Ovary (tissue), 9 donors: ENCODE data around the gene KYNU. TPM values are rescaled to one million over a fixed set of nuclear protein-coding genes. Genes with fewer than 3 reads are reported as not detected.

ENCODE experiments used
- DNase-seq, 5 donors: peaks; one replicate each; pipeline ENCODE4 v3.0.0-alpha.2; 2019 to 2020
- H3K27ac ChIP-seq, 2 donors: fragments of 200-600 bp; one replicate each; pipeline versions ENCODE4 v1.5.1 to v1.8.0; 2019 to 2022
- H3K27me3 ChIP-seq: fragments of 200-600 bp; one replicate; pipeline ENCODE4 v1.8.0; 2022
- H3K36me3 ChIP-seq: fragments of 200-600 bp; sonication (generic); one replicate; pipeline ENCODE4 v1.5.1; 2019
- H3K4me1 ChIP-seq: one replicate; pipeline ENCODE4 v1.8.1; 2013; ENCODE audit warnings: mild to moderate bottlenecking, moderate library complexity; ENCODE audit not compliant: insufficient read depth
- H3K4me3 ChIP-seq: fragments of 200-600 bp; sonication (generic); one replicate; pipeline ENCODE4 v1.5.1; 2017
- H3K9me3 ChIP-seq, 2 donors: fragments of 200-600 bp in 1 of 2; sonication (generic) in 1 of 2; one replicate each; pipeline versions ENCODE4 v1.5.1 to v1.8.1; 2013 to 2019; ENCODE audit warnings: mild to moderate bottlenecking in 1 of 2, moderate library complexity in 1 of 2
- CTCF ChIP-seq, 3 donors: fragments of 450-650 bp in 2 of 3; fragments of 200-600 bp in 1 of 3; IDR thresholded peaks; one replicate each; pipeline versions ENCODE4 v1.5.1 to v1.8.0; 2016 to 2022; ENCODE audit warnings: antibody characterized with exemption in 3 of 3, mild to moderate bottlenecking in 1 of 3
- EP300 ChIP-seq: sonication (generic); formaldehyde crosslinking; IDR thresholded peaks from one replicate; pipeline ENCODE4 v1.6.1; 2017; ENCODE audit warnings: antibody characterized with exemption
- POLR2A ChIP-seq: fragments of 450-650 bp; IDR thresholded peaks from one replicate; pipeline ENCODE4 v1.6.1; 2017; ENCODE audit warnings: antibody characterized with exemption, mild to moderate bottlenecking, moderate library complexity
- WGBS, 3 donors: extraction: QIAGEN DNeasy Blood & Tissue Kit in 1 of 3; methylation state at CpG; one replicate each; pipeline versions ENCODE4 v1.1.5 to v1.1.7; 2013 to 2017; 5-methylcytosine and 5-hydroxymethylcytosine counted together
- intact Hi-C, 4 donors: fragments of 100-400 bp; cut with DNase I; formaldehyde crosslinking; loops; one replicate each; pipeline versions ENCODE4 v1.11.0 to v1.15.1; 2022 to 2023
- polyA plus RNA-seq, 2 donors: library from polyadenylated mRNA; stranded (reverse); fragments of 200-250 nt in 1 of 2; fragments of 350-450 nt in 1 of 2; fragmentation: Illumina TruSeq in 1 of 2; extraction: RNeasy Lipid Tissue Mini Kit (QIAGEN cat#74804) in 1 of 2; gene quantifications; one replicate each; pipeline ENCODE4 v1.2.3, GENCODE V29; 2013 to 2014
- total RNA-seq, 7 donors: library from RNA; depleted of rRNA in 2 of 7; stranded (reverse); fragments of >200 nt in 2 of 7; fragmentation: NEBNext Ultra II Directional in 3 of 7; extraction: Animal tissue kit (Norgen Biotek cat#: 25700) in 3 of 7; gene quantifications; one replicate each; pipeline versions ENCODE4 v1.1.0 to v1.2.4, GENCODE V29; 2016 to 2023
- donor health status: DM: no; HTN: no; CAD: no; lungs with moderate emphysema.
- donor health status: DM: no; HTN: no; CAD: no.
- donor health status: Bipolar disorder and iron deficiency.
- donor health status: DM: yes; HTN: yes; CAD: no.
- donor health status: DM: no; HTN: no; CAD: no.
- donor health status: DM: yes; HTN: yes; CAD: no.

Gene KYNU
- total and polyA plus RNA-seq, 9 donors, result 0.40 to 3.2 (median 0.74) TPM

GRCh38 chr2:142842369-142842768 is 35.1 kb upstream of the KYNU start:
- intact Hi-C loops, result no loop called here
- Histone ChIP-seq H3K27me3 (no peaks in the 10 kb centered on the region), H3K4me1 (no peaks in the 10 kb centered on the region), H3K36me3 (no peaks in the 10 kb centered on the region), H3K9me3 (no peaks in the 10 kb centered on the region), H3K27ac (no peak overlapping the region), H3K4me3 (no peak overlapping the region)
- TF ChIP-seq CTCF (IDR thresholded peaks at IDR 0.05) (no peak), EP300 (no peak), POLR2A (no peak)
- DNase-seq, result no peak
- WGBS, 3 donors, result 94 to 98% (median 95%) methylated on average over 1 of the region's 1 CpG

GRCh38 chr2:142843731-142844130 is 33.7 kb upstream of the KYNU start:
- TF ChIP-seq POLR2A, result no peak
- no peak for TF ChIP-seq EP300
- TF ChIP-seq CTCF (IDR thresholded peaks at IDR 0.05), result no peak

GRCh38 chr2:142848023-142848606 is 29.3 kb upstream of the KYNU start:
- intact Hi-C loops, result no loop called here

More at GRCh38 chr2:142843731-142844130, 33.7 kb upstream of the KYNU start:
- Histone ChIP-seq H3K4me3 (no peak overlapping the region), H3K36me3 (no peaks in the 10 kb centered on the region), H3K27me3 (no peaks in the 10 kb centered on the region), H3K4me1 (no peaks in the 10 kb centered on the region), H3K9me3 (no peaks in the 10 kb centered on the region), H3K27ac (no peak overlapping the region)
- WGBS, 3 donors, result 46 to 56% (median 47%) methylated on average over 2 of the region's 2 CpGs
- intact Hi-C loops, result no loop called here
- no peak for DNase-seq

GRCh38 chr2:142849820-142850219 is 27.6 kb upstream of the KYNU start:
- Histone ChIP-seq H3K4me3 (no peak overlapping the region), H3K27ac (no peak overlapping the region), H3K9me3 (no peaks in the 10 kb centered on the region), H3K4me1 (no peaks in the 10 kb centered on the region), H3K36me3 (no peaks in the 10 kb centered on the region), H3K27me3 (no peaks in the 10 kb centered on the region)
- DNase-seq, result no peak
- WGBS, 3 donors, result 12 to 19% (median 19%) methylated on average over 3 of the region's 3 CpGs
- TF ChIP-seq POLR2A, result no peak
- no peak for TF ChIP-seq EP300
- no peak for TF ChIP-seq CTCF (IDR thresholded peaks at IDR 0.05)
- intact Hi-C loops, result no loop called here

More at GRCh38 chr2:142848023-142848606, 29.3 kb upstream of the KYNU start:
- no peaks in the 10 kb centered on the region for H3K9me3 ChIP-seq
- WGBS, 3 donors, result 69 to 80% (median 72%) methylated on average over 2 of the region's 2 CpGs
- no peak overlapping the region for H3K27ac ChIP-seq
- no peak for DNase-seq
- no peaks in the 10 kb centered on the region for H3K27me3 ChIP-seq
- H3K36me3 ChIP-seq, result no peaks in the 10 kb centered on the region
- no peak for TF ChIP-seq CTCF (IDR thresholded peaks at IDR 0.05)
- no peak for TF ChIP-seq EP300
- TF ChIP-seq POLR2A, result no peak
- H3K4me1 ChIP-seq, result no peaks in the 10 kb centered on the region
- no peak overlapping the region for H3K4me3 ChIP-seq
